ENCODE data around the gene ANO6. TPM values are rescaled to one million over a fixed set of nuclear protein-coding genes. Genes with fewer than 3 reads are reported as not detected.

The ANO6 gene
- polyA plus RNA-seq, 1 donor from 2014 or later: 9.0 TPM

GRCh38 chr12:45402288-45402687 is 186.4 kb downstream of the ANO6 start:
- H3K4me2 ChIP-seq (ENCODE audit: low read length): no peak overlapping the region
- no peak overlapping the region for H3K9ac ChIP-seq (ENCODE audit: low read length)
- no peak overlapping the region for H2AFZ ChIP-seq (ENCODE audit: low read depth, low read length)
- no peaks in the 10 kb centered on the region for H3K9me3 ChIP-seq (ENCODE audit: low read length)
- H3K9me2 ChIP-seq (ENCODE audit: insufficient read depth, low read length): no peaks in the 10 kb centered on the region
- H4K20me1 ChIP-seq (ENCODE audit: insufficient read depth): no peaks in the 10 kb centered on the region
- no peaks in the 10 kb centered on the region for H3K27me3 ChIP-seq (ENCODE audit: insufficient read depth, low read depth, low read length)
- no peaks in the 10 kb centered on the region for H3F3A ChIP-seq (ENCODE audit: insufficient read depth, low read length, poor library complexity, severe bottlenecking)
- no peak overlapping the region for H3K4me3 ChIP-seq (ENCODE audit: low read length)
- H3K36me3 ChIP-seq (ENCODE audit: insufficient read depth, low read length): no peaks in the 10 kb centered on the region
- TF ChIP-seq, protein P1, sequence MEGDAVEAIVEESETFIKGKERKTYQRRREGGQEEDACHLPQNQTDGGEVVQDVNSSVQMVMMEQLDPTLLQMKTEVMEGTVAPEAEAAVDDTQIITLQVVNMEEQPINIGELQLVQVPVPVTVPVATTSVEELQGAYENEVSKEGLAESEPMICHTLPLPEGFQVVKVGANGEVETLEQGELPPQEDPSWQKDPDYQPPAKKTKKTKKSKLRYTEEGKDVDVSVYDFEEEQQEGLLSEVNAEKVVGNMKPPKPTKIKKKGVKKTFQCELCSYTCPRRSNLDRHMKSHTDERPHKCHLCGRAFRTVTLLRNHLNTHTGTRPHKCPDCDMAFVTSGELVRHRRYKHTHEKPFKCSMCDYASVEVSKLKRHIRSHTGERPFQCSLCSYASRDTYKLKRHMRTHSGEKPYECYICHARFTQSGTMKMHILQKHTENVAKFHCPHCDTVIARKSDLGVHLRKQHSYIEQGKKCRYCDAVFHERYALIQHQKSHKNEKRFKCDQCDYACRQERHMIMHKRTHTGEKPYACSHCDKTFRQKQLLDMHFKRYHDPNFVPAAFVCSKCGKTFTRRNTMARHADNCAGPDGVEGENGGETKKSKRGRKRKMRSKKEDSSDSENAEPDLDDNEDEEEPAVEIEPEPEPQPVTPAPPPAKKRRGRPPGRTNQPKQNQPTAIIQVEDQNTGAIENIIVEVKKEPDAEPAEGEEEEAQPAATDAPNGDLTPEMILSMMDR (IDR thresholded peaks at IDR 0.05; ENCODE audit: poor library complexity, severe bottlenecking): no peak
- TF ChIP-seq MXI1 (conservative IDR thresholded peaks at IDR 0.05; ENCODE audit: poor library complexity, severe bottlenecking) (no peak), RAD21 (conservative IDR thresholded peaks at IDR 0.05) (no peak), EZH2 (IDR thresholded peaks at IDR 0.05; ENCODE audit: borderline replicate concordance, insufficient read depth, low read length, poor library complexity, severe bottlenecking) (no peak), EP300 (conservative IDR thresholded peaks at IDR 0.05; ENCODE audit: poor library complexity, severe bottlenecking) (no peak), SMC3 (conservative IDR thresholded peaks at IDR 0.05; ENCODE audit: poor library complexity) (no peak), REST (IDR thresholded peaks at IDR 0.05; ENCODE audit: borderline replicate concordance) (no peak), TAF1 (IDR thresholded peaks at IDR 0.05; ENCODE audit: low read depth) (no peak), POLR2AphosphoS5 (IDR thresholded peaks at IDR 0.05) (no peak)
- H3K27ac ChIP-seq (ENCODE audit: low read length): no peak overlapping the region
- no peaks in the 10 kb centered on the region for H3K79me2 ChIP-seq (replicated peaks; ENCODE audit: insufficient read depth, low read length)

DNA sequence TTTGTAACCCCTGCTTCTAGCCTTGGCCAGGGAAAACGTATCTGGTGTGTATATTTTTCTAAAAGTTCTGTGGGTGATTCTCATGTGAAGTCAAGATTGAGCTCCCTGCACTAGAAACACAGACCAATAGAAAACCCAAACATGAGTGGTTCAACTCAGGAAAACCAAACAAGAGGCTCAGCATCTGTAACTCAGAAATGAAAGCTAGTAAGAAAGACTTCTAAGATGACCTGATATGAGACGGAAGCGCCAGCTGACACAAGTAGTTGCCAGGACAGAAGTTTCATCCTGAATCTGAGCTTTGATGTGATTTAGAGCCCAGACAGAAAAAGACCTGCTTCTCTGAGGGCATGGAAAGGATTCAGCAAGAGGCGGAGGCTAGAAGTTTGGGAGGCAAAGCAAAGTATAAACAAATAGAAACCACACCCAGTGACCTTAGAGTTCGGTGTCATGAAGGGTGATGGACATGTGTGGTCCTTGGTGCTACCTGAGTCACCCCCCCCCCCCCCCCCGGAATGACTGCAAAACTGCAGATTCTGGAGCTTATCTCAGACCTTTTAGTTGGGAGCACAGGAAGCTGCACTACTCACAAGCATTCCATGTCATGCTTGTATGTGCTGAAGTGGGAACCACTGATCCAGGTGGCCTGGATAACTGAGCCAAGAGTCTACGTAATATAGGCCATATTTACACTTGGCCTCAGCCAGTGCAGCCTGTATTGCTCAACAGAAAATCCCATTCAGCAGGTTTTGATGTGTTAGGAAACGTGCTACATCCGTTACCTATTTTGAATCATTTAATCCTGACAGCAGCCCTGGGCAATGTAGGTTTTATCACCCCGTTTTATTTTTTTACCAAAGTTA is 191.3 kb downstream of the ANO6 start:
- no peaks in the 10 kb centered on the region for H3K36me3 ChIP-seq (ENCODE audit: insufficient read depth, low read length)
- H3K9me2 ChIP-seq (ENCODE audit: insufficient read depth, low read length): no peaks in the 10 kb centered on the region
- H2AFZ ChIP-seq (ENCODE audit: low read depth, low read length): no peak overlapping the region
- no peaks in the 10 kb centered on the region for H4K20me1 ChIP-seq (ENCODE audit: insufficient read depth)
- H3K9me3 ChIP-seq (ENCODE audit: low read length): no peaks in the 10 kb centered on the region
- no peak overlapping the region for H3K9ac ChIP-seq (ENCODE audit: low read length)
- no peaks in the 10 kb centered on the region for H3F3A ChIP-seq (ENCODE audit: insufficient read depth, low read length, poor library complexity, severe bottlenecking)
- no peak overlapping the region for H3K4me2 ChIP-seq (ENCODE audit: low read length)
- no peak for TF ChIP-seq EZH2 (IDR thresholded peaks at IDR 0.05; ENCODE audit: borderline replicate concordance, insufficient read depth, low read length, poor library complexity, severe bottlenecking)
- no peak for TF ChIP-seq TAF1 (IDR thresholded peaks at IDR 0.05; ENCODE audit: low read depth)
- TF ChIP-seq, protein P1 (IDR thresholded peaks at IDR 0.05; ENCODE audit: poor library complexity, severe bottlenecking): no peak
- no peak for TF ChIP-seq RAD21 (conservative IDR thresholded peaks at IDR 0.05)
- TF ChIP-seq SMC3 (conservative IDR thresholded peaks at IDR 0.05; ENCODE audit: poor library complexity): no peak
- TF ChIP-seq MXI1 (conservative IDR thresholded peaks at IDR 0.05; ENCODE audit: poor library complexity, severe bottlenecking): no peak
- TF ChIP-seq REST (IDR thresholded peaks at IDR 0.05; ENCODE audit: borderline replicate concordance): no peak
- TF ChIP-seq POLR2AphosphoS5 (IDR thresholded peaks at IDR 0.05): no peak
- no peak for TF ChIP-seq EP300 (conservative IDR thresholded peaks at IDR 0.05; ENCODE audit: poor library complexity, severe bottlenecking)
- H3K79me2 ChIP-seq (replicated peaks; ENCODE audit: insufficient read depth, low read length): no peaks in the 10 kb centered on the region
- no peak overlapping the region for H3K4me3 ChIP-seq (ENCODE audit: low read length)
- no peaks in the 10 kb centered on the region for H3K27me3 ChIP-seq (ENCODE audit: insufficient read depth, low read depth, low read length)
- no peak overlapping the region for H3K27ac ChIP-seq (ENCODE audit: low read length)
